ENCODE results near the gene PSEN2.

The PSEN2 gene

GRCh38 chr1:226865590-226865989 is 4.8 kb upstream of the PSEN2 start:
- DNase-seq = no peak

GRCh38 chr1:226867461-226868054 is 2.9 kb upstream of the PSEN2 start:
- no peak for DNase-seq

- no peak for DNase-seq
Observed at GRCh38 chr1:226868726-226869125, 1.7 kb upstream of the PSEN2 start.

- DNase-seq = no peak
Observed at GRCh38 chr1:226870026-226870400, 403 bp upstream of the PSEN2 start.

- DNase-seq = no peak
Observed at GRCh38 chr1:226871636-226872327, 1.4 kb downstream of the PSEN2 start.

GRCh38 chr1:226872437-226872836 is 2.0 kb downstream of the PSEN2 start:
- DNase-seq = no peak

GRCh38 chr1:226873771-226874578 is 3.6 kb downstream of the PSEN2 start:
- no peak for DNase-seq

GRCh38 chr1:226874579-226875425 is 4.4 kb downstream of the PSEN2 start:
- DNase-seq = no peak

- DNase-seq = no peak
Observed at GRCh38 chr1:226875641-226876295, 5.4 kb downstream of the PSEN2 start.

- DNase-seq = no peak
Observed at GRCh38 chr1:226877669-226878068, 7.3 kb downstream of the PSEN2 start.

GRCh38 chr1:226880372-226881287 is 10.2 kb downstream of the PSEN2 start:
- DNase-seq = no peak

GRCh38 chr1:226881515-226882185 is 11.2 kb downstream of the PSEN2 start:
- no peak for DNase-seq

GRCh38 chr1:226882187-226882586 is 11.8 kb downstream of the PSEN2 start:
- DNase-seq = no peak

- peak; percentile 84 for DNase-seq
Observed at GRCh38 chr1:226882631-226883409, 12.4 kb downstream of the PSEN2 start.

GRCh38 chr1:226883630-226884029 is 13.2 kb downstream of the PSEN2 start:
- no peak for DNase-seq

- DNase-seq = peak; percentile 12
Observed at GRCh38 chr1:226884116-226884625, 13.8 kb downstream of the PSEN2 start.

GRCh38 chr1:226884966-226885820 is 14.8 kb downstream of the PSEN2 start:
- DNase-seq = no peak

GRCh38 chr1:226886122-226886901 is 15.9 kb downstream of the PSEN2 start:
- DNase-seq = no peak

Data from activated CD4-positive, alpha-beta T cell treated with anti-CD3 and anti-CD28 coated beads, Interleukin-2, amount 50 U/mL, for 16 hours (primary cell).